NCI-H2227 (cell line): ENCODE data around the gene SSBP3.
"Not testable (repeated sequence)": the region's sequence is repeated elsewhere in the genome, so short reads cannot be mapped to it uniquely, and the experiment has no call there.

Source experiments
- DNase-seq: peaks from one replicate; lab custom pipeline; 2025; ENCODE audit not compliant: unreplicated experiment; lab: John Stamatoyannopoulos, UW

SSBP3 gene

DNA sequence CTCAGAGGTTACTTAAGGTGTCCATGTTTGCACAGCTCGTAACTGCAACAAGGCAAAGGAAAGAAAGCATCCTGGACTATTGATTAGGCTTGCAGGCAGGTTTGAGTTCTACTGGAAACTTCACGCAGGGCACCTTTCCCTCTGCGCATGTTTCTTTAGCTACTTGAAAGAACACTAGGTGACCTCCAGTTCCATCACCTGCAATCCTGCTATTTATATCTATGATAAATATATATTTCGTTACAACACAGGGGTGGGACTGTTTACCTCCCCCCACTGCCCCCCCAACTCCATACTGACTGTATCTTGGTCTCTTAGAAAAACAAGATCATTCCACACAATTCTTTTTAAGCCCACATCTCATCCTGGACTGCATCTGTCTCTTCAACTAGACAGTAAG, 12.1 kb downstream of the SSBP3 start:
- no peak for DNase-seq

- no peak for DNase-seq
These were observed 13.8 kb downstream of the SSBP3 start for GRCh38 chr1:54392401-54392800.

DNA sequence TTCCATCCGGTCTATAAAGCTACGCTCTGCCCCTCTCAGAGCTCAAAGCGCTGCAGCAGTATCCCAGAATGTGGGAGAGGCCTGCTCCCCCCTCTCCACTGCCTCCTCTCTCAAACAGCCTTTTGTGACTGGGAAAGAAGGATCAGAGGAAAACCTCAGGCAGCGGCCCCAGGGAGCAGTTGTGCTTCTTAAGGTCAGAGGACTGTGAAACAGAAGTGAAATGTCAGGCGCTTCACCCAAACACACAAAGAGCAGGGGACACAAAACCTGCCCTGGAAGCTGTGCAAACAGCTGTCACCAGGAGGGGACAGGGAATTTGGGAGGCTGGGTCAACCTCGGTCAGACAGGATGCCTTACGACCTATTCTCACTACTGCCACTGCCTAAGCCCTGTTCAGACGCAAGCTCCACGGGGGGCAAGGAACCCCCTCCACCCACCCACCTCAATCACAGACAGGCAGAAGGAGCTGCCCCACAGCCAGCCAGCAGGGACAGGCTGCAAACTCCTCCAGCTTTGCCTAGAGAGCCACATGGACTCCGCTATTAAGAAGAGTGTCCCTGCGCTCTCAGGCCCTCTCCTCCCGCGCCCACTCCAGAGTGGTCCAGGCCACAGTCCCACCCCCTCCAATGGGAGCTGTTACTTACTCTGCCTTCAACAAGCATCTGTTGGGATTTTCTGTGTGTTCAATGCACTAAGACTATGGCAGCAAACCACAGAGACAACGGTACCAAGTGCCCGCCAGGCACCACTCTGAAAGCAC, 14.6 kb downstream of the SSBP3 start:
- no peak for DNase-seq

- DNase-seq, result no peak
These were observed 15.5 kb downstream of the SSBP3 start for GRCh38 chr1:54390655-54391054.

DNA sequence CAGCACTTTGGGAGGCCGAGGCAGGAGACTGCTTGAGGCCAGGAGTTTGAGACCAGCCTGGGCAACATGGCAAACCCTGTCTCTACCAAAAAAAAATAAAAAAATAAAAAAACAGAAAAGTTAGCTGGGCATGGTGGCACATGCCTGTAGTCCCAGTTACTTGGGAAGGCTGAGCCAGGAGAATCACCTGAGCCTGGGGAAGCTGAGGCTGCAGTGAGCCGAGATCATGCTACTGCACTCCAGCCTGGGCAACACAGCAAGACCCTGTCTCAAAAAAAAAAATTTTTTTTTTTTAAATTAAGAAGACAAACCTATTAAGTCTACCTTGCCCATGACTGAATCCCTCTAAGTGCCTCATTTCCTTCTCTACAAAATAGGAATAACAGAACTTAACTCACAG, 16.6 kb downstream of the SSBP3 start:
- not testable (repeated sequence) for DNase-seq

- no peak for DNase-seq
These were observed 18.8 kb downstream of the SSBP3 start for GRCh38 chr1:54387419-54387818.

- DNase-seq, result no peak
These were observed 20.5 kb downstream of the SSBP3 start for GRCh38 chr1:54385727-54386022.

GRCh38 chr1:54384918-54385726, 21.1 kb downstream of the SSBP3 start:
- DNase-seq, result no peak

DNA sequence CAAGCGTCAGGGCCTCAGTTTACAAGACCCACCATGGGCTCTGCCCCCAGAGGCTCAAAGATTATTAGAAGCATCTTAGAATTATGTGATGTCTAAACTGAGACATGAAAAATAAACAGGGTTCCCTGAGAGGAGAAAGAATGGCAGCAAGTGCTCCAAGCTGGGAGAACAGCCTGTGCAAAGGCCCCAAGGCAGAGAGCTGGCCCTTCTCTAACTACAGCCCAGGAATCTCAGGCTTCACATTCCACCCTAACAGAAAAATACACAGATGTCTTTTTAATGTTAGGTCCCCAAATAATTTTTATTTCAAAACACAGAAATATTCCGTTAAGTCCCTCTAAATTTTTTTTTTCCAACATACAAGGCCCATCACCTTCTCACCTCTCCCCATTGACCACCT, 21.7 kb downstream of the SSBP3 start:
- DNase-seq, result no peak

DNA sequence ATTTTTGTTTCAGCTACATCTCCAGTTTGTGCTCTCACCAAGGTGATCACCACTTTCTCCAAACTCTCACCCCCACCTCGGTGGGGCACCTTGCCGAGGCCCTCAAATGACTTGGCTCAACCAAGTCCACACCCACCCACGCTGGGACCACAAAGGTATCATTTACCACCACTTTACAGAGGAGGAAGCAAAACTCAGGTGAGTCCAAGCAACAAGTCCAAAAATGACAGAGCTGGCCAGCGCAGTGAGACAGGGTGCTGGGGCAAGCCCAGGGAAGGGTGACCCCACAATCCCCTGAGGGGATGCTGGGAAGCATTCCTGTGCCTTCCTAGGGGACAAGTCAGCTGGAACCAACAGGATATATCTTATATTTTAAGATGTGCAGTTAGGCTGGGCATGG, 24.7 kb downstream of the SSBP3 start:
- no peak for DNase-seq

DNA sequence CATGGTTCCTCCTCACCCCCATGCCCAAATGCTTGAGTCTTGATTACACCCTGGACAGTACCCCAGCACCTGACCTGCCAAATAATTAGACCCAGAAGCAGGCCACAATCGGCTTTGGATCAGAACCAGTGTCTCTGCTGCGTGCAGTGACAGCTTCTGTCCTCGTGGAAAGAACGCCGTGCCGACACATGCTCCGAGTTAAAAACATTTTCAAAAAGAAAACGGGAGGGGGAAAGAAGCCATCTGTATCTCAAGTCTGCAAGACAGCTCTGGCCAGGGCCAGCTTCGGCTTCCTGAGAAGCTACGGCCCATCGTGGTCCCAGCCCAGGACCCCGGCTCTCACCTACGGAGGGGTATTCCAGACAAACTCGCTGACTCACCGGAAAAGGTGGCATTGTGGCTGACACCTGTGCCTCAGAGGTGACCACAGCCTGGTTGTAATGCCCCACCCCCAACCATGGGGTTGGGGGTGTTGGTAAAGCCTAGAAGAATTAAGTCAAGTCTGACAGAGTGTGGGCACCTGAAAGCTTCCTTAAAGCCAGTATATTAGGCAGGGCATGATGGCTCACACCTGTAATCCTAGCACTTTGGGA, 25.8 kb downstream of the SSBP3 start:
- no peak for DNase-seq

GRCh38 chr1:54379555-54380289, 26.5 kb downstream of the SSBP3 start:
- no peak for DNase-seq

DNA sequence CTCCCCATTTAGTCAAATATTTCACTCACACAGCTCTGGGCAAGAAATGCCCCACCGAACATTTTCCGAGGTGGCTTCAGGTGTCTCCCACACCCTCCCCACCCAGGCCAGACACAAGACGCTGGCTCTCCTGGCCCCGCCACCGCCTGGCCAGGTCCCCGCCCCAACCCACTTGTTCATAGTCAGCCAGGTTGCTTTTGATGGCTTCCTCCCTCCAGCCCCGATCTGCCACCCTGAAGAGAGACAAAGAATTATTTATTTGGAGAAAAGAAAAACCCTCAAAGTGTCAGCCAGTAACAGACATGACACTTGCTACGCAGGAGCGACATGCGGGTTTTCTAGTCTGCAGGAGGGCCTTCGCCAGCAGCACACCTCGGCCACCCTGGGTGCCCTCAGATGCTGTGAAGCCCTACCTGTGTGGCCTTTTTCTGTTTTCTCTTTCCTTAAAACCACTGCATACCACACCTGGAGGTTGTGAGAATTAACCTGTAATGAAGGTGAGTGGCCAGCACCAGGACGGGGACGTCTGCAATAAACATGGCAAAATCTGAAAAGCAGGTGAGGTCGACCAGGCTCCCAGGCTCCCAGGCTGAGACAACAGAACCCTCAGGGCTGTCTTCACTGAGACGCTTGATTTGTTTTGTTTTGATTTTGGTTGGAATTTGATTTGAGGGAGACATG, 27.2 kb downstream of the SSBP3 start:
- DNase-seq, result no peak

- DNase-seq, result no peak
These were observed 27.9 kb downstream of the SSBP3 start for GRCh38 chr1:54378157-54378873.

DNA sequence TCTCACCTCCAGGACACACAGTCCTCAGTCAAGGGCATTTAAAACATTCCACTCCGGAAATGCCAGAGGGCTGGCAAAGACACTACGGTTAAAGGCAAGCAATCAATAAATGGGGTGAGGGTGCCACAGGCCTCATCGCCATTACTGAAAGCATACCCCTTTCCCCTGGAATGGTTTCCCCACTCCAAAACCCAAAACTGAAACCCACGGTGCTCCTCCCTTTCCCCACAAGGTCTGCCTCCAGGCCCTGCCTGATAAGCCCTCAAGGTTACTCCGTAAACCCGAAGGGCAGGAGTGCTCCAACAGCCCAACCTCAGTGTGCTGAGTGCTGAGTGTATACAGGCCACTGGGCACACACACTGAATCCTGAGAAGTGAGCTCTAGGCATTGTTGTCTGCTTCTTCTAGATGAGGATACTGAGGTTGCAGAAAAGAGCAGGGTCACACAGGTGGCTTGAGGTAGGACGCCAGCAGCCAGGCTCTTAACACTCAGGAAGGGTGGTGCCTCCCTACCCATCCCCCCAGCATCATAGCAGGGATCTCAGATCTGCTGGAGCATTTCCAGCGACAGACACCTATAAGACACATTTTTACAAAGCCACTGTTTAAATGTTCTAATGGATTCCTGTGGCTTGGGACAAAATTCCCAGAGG, 29.0 kb downstream of the SSBP3 start:
- DNase-seq, result no peak

DNA sequence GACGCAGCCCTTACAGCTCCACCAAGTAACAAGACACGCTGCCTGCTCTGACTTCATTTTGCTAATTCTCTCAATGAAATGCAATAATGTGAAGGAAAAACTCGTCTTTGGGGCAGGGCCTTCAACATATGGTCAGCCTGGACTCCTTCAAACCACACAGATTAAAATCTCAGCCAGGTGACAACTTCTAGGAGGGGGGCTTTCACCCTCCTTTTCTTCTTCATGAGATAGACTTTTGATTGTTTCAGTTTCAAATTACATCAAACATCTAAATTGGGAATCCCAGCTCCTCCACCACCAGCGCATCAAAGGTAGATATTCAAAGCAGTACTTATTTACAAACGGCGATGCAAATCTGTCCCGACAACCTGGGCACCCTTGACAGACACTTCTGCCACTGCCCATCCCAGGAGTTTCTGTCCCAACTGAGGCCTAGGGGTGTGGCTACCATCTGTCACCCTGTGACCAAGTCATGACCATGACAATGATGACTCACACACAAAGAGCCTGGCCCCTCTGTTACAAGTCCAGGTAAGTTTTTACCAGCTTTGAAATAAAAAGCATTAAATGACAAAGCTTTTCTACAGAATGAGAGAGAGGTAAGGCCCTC, 29.7 kb downstream of the SSBP3 start:
- no peak for DNase-seq

DNA sequence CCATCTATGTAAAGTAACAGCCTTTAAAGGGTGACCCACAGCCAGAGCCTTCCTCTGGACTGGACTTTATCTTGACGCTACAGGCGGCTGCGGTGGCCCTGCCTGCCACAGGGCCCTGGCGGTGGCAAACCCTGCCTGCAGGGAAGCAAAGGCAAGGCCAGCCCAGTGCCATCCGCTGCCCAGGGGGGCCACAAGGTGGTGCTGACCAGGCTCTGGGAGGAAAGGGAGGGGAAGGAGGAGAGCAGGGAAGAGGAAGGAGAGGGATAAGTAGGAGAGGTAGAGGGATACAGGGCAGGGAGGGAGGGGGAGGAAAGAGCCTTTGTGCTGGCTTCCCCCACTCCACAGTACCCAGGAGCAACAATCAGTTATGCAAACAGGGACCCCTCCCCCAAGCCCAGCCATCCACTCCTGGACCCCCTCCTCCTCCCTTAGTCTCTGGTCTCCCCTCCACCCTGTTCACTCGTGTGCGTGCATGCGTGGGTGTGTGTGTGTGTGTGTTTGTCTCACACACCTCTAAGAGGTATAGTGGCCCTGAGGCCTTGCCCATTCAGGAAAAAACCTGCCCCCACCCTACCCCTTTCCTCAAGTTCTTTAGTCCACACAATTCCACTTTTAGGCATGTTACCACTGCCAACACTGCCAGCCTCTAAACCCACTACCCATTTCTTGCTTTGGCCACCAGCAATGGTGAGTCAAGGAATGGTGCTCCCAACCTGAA, 30.3 kb downstream of the SSBP3 start:
- no peak for DNase-seq

GRCh38 chr1:54375298-54375697, 30.9 kb downstream of the SSBP3 start:
- DNase-seq, result no peak

DNA sequence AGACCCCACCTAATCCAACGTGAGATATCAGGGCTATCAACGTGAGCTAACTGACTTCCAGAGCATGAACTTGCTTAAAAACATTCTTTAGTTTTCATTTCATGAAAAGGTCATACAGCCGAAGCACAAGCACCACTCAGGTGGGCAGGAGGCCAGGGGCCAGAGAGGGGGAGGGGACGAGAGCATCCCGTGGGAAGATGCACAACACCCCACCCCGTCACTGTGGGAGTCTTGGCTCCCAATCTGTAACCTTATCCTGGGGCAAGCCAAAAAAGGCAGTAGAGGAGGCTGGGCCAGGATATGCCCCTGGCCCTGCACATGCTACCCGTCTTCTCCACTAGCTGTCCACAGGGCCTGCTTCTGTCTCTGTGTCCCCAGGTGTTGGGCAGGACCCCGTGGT, 31.4 kb downstream of the SSBP3 start:
- no peak for DNase-seq
